A549 (cell line): ENCODE results near the gene PIGC. TPM values are rescaled to one million over a fixed set of nuclear protein-coding genes. Genes with fewer than 3 reads are reported as not detected.

Experiments
- ATAC-seq, 2 experiments: fragments of 200-7000 bp in 1 of 2; fragments of >200 bp in 1 of 2; cut with Nextera tagmentation in 1 of 2; cut with Tn5 transposase in 1 of 2; 3 replicates each; pipeline versions ENCODE4 v1.8.0 to v1.9.1; 2018 to 2020; ENCODE audit warnings: mild to moderate bottlenecking in 1 of 2, moderate library complexity in 1 of 2
- CTCF ChIA-PET: fragments of 300-600 bp; sonication (Branson Sonifier 250); formaldehyde crosslinking; extraction: SDS; loops from one replicate; lab custom pipeline; 2021; ENCODE audit warnings: antibody characterized with exemption, inconsistent platforms; lab: Yijun Ruan, JAX
- POLR2A ChIA-PET: fragments of 350-600 bp; formaldehyde crosslinking; extraction: SDS; loops from one replicate; lab custom pipeline; 2021; ENCODE audit warnings: antibody characterized with exemption, inconsistent platforms; lab: Yijun Ruan, JAX
- DNase-seq, 2 experiments: peaks; one replicate each; pipeline versions ENCODE4 v3.0.0 to v3.0.0-alpha.2; 2011 to 2016; ENCODE audit warnings: low read depth in 1 of 2, low spot score in 1 of 2
- FAIRE-seq: peaks from 2 replicates; lab custom pipeline; 2011; peaks lifted over from hg19 to GRCh38; lab: Jason Lieb, UNC
- H3K27ac ChIP-seq, 2 experiments: fragments of >200 bp; sonication (Bioruptor Twin); formaldehyde crosslinking; 3 replicates each; pipeline ENCODE4 v1.5.1; 2016 to 2017
- H3K4me1 ChIP-seq: fragments of >200 bp; sonication (Bioruptor Twin); formaldehyde crosslinking; 3 replicates; pipeline ENCODE4 v1.6.1; 2016
- H3K4me2 ChIP-seq: fragments of >200 bp; sonication (Bioruptor Twin); formaldehyde crosslinking; 3 replicates; pipeline ENCODE4 v1.6.1; 2016
- H3K4me3 ChIP-seq: fragments of >200 bp; sonication (Bioruptor Twin); formaldehyde crosslinking; 3 replicates; pipeline ENCODE4 v1.5.1; 2016
- H3K9me3 ChIP-seq: fragments of >200 bp; sonication (Bioruptor Twin); formaldehyde crosslinking; 3 replicates; pipeline ENCODE4 v1.6.1; 2016
- CEBPB ChIP-seq, 2 experiments: fragments of >200 bp in 1 of 2; sonication (Bioruptor Twin) in 1 of 2; formaldehyde crosslinking in 1 of 2; IDR thresholded peaks; 2 replicates each; pipeline ENCODE4 v1.6.1; 2012 to 2016
- CHD2 ChIP-seq: fragments of 150-350 bp; IDR thresholded peaks from 2 replicates; pipeline ENCODE4 v1.6.1; 2014; ENCODE audit warnings: low read length; ENCODE audit not compliant: partially characterized antibody
- CHD4 ChIP-seq: fragments of 200-600 bp; sonication (generic); IDR thresholded peaks from 2 replicates; pipeline ENCODE4 v1.6.1; 2016; ENCODE audit warnings: antibody characterized with exemption, mild to moderate bottlenecking, borderline replicate concordance
- EHF ChIP-seq: fragments of 250-450 bp; sonication (Bioruptor Pico); IDR thresholded peaks from 2 replicates; pipeline ENCODE4 v1.5.0; 2020; ENCODE audit warnings: mild to moderate bottlenecking
- EHMT2 ChIP-seq: fragments of 200-600 bp; sonication (generic); IDR thresholded peaks from 2 replicates; pipeline ENCODE4 v1.6.1; 2016; ENCODE audit warnings: antibody characterized with exemption, low read depth, mild to moderate bottlenecking, moderate library complexity
- EP300 ChIP-seq, 2 experiments: fragments of >200 bp; sonication (Bioruptor Twin); formaldehyde crosslinking; IDR thresholded peaks; 2 replicates in 1 of 2; 3 replicates in 1 of 2; pipeline ENCODE4 v1.6.1; 2016 to 2017
- HDAC2 ChIP-seq: fragments of 200-600 bp; sonication (generic); IDR thresholded peaks from 2 replicates; pipeline ENCODE4 v1.6.1; 2016
- HOXB13 ChIP-seq: fragments of 250-450 bp; sonication (Bioruptor Pico); IDR thresholded peaks from 2 replicates; pipeline ENCODE4 v1.5.0; 2020; ENCODE audit warnings: low read depth, mild to moderate bottlenecking, moderate library complexity
- HOXB5 ChIP-seq: fragments of 250-450 bp; sonication (Bioruptor Pico); IDR thresholded peaks from 2 replicates; pipeline ENCODE4 v1.5.0; 2020; ENCODE audit warnings: mild to moderate bottlenecking, moderate library complexity
- JUNB ChIP-seq: fragments of >200 bp; sonication (Bioruptor Twin); formaldehyde crosslinking; IDR thresholded peaks from 2 replicates; pipeline ENCODE4 v1.6.1; 2016
- NPAS2 ChIP-seq: fragments of 250-450 bp; sonication (Bioruptor Pico); IDR thresholded peaks from 2 replicates; pipeline ENCODE4 v1.8.0; 2022; ENCODE audit warnings: mild to moderate bottlenecking, moderate library complexity, borderline replicate concordance
- NR3C1 ChIP-seq: fragments of >200 bp; sonication (Bioruptor Twin); formaldehyde crosslinking; IDR thresholded peaks from 3 replicates; pipeline ENCODE4 v1.6.1; 2017
- PBX3 ChIP-seq: IDR thresholded peaks from 2 replicates; pipeline ENCODE4 v1.6.1; 2012
- PHF8 ChIP-seq: fragments of 200-600 bp; sonication (generic); IDR thresholded peaks from 2 replicates; pipeline ENCODE4 v1.6.1; 2016; ENCODE audit warnings: low read depth, mild to moderate bottlenecking, antibody characterized with exemption, moderate library complexity, borderline replicate concordance
- POLR2A ChIP-seq: IDR thresholded peaks from 2 replicates; pipeline ENCODE4 v1.6.1; 2012; ENCODE audit warnings: mild to moderate bottlenecking, low read length
- RARB ChIP-seq: fragments of 250-450 bp; sonication (Bioruptor Pico); IDR thresholded peaks from 2 replicates; pipeline ENCODE4 v1.8.0; 2021; ENCODE audit warnings: mild to moderate bottlenecking, moderate library complexity
- RFX5 ChIP-seq: fragments of 450-650 bp; IDR thresholded peaks from 2 replicates; pipeline ENCODE4 v1.7.1; 2014; ENCODE audit warnings: antibody characterized with exemption, mild to moderate bottlenecking, moderate library complexity
- SMC3 ChIP-seq: fragments of >200 bp; sonication (Bioruptor Twin); formaldehyde crosslinking; IDR thresholded peaks from 3 replicates; pipeline ENCODE4 v1.6.1; 2018; ENCODE audit warnings: inconsistent platforms
- SREBF2 ChIP-seq: fragments of 450-650 bp; IDR thresholded peaks from 2 replicates; pipeline ENCODE4 v1.6.1; 2014; ENCODE audit warnings: mild to moderate bottlenecking, moderate library complexity
- ZFP36 ChIP-seq: fragments of 450-650 bp; IDR thresholded peaks from 2 replicates; pipeline ENCODE4 v1.6.1; 2014; ENCODE audit warnings: borderline replicate concordance; ENCODE audit not compliant: partially characterized antibody
- WGBS: methylation state at CpG from one replicate; pipeline ENCODE4 v1.1.6; 2017; ENCODE audit errors: missing lambda C conversion rate; 5-methylcytosine and 5-hydroxymethylcytosine counted together
- polyA plus RNA-seq, 4 experiments: library from polyadenylated mRNA; depleted of rRNA in 3 of 4; stranded (reverse); fragments of >200 nt; fragmentation: RNase III in 1 of 4; extraction: RNeasy Plus Mini Kit Qiagen cat#74134 plus additional on column Dnase treatment in 1 of 4; gene quantifications; 2 replicates in 3 of 4; 3 replicates in 1 of 4; pipeline ENCODE4 v1.2.3, GENCODE V29; 2011 to 2017
- TF ChIP-seq, protein P1 (sequence below): IDR thresholded peaks from 2 replicates; pipeline ENCODE4 v1.6.1; 2012
- TF ChIP-seq, protein P2 (sequence below): fragments of 450-650 bp; IDR thresholded peaks from 2 replicates; pipeline ENCODE4 v1.6.1; 2014; ENCODE audit warnings: antibody characterized with exemption

The PIGC gene
- polyA plus RNA-seq, 2 of the 4 experiments (the other 2 are of a cell fraction): 30.7 to 50.0 TPM

DNA sequence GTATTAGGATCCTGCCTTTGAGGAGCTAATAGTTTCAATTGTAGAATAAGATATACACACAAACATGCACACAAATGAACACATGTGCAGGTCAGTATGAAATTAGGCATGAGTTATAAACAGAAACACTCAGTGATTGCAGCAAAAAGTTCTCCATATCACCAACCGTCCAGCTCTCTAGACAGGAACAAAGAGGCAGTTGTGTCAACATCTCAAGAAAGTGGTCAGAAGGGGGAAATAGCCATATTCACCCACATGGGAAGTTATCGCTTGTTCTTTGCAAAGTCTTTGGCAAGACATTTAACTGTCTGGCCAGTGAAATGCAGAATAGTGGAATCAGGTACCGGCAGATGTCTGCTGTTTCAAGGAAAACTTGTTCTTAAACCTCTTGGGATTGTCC, 29.4 kb upstream of the PIGC start:
- H3K4me3 ChIP-seq: no peak overlapping the region
- 86% methylated on average over 3 of the region's 3 CpGs for WGBS
- no peak for DNase-seq
- FAIRE-seq: no peak
- H3K4me1 ChIP-seq: peaks cover 31% of the 10 kb centered on the region
- no peak overlapping the region for H3K4me2 ChIP-seq
- H3K9me3 ChIP-seq: no peaks in the 10 kb centered on the region
- ATAC-seq: no peak
- no peak overlapping the region for H3K27ac ChIP-seq
- TF ChIP-seq SMC3 (no peak), JUNB (no peak)
- TF ChIP-seq, all 56 proteins: peak for 0
- CTCF ChIA-PET: no interaction called here
- POLR2A ChIA-PET: no interaction called here

DNA sequence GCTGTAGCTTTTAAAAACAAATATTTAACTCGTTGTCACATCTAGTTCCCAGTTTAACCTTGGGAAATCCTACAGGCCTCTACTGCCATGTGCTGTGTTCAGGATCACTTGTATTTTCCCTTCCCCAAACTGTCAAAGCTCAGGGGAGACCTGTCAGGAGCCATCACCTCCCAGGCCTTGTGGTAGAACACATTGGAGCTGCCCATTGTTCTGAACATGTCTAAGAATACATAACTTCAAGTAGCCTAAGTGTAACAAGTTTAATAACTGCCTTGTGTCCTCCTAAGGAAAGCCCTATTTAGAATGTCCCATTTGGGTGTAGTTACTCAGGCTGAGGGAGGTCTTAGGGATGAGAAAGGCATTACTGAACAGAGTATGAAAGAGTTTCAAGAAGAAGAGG, 28.6 kb upstream of the PIGC start:
- Histone ChIP-seq H3K27ac (no peak overlapping the region), H3K4me3 (no peak overlapping the region), H3K4me2 (no peak overlapping the region), H3K4me1 (peaks cover 40% of the 10 kb centered on the region), H3K9me3 (no peaks in the 10 kb centered on the region)
- ChIA-PET CTCF (interaction anchor here (1.4 kb wide), 1 partner anchor 23 kb away, joined by 5 read pairs; no protein-coding TSS in a partner anchor), POLR2A (no interaction called here)
- no peak for TF ChIP-seq SREBF2
- TF ChIP-seq JUNB: no peak
- TF ChIP-seq, protein P1, sequence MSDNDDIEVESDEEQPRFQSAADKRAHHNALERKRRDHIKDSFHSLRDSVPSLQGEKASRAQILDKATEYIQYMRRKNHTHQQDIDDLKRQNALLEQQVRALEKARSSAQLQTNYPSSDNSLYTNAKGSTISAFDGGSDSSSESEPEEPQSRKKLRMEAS: no peak
- TF ChIP-seq HDAC2: no peak
- no peak for TF ChIP-seq EHF (CRISPR knock-in tag)
- TF ChIP-seq NPAS2 (CRISPR knock-in tag): no peak
- TF ChIP-seq PHF8: no peak
- TF ChIP-seq EP300 (IDR thresholded peaks at IDR 0.05): no peak
- WGBS: 62% methylated on average over 1 of the region's 1 CpG
- no peak for DNase-seq
- ATAC-seq: no peak
- no peak for FAIRE-seq

DNA sequence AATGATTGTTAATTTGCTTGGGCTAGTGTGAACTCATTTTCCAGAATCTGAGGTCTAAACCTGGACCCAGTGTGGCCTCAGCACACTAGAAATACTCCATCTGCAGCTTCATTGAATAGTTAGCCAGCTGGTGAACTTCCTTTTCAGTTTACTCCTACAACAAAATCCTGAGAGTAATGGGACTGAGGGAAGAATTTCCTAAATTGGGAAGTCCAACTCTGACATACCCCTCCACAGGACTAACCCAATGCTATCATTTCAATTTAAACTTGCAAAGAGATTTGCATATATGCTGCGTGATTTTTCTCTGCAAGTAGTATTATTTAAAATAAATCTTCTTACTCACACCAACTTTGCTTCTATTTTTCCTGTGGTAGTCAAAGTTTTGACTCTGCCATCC, 27.8 kb upstream of the PIGC start:
- 93% methylated on average over 1 of the region's 1 CpG for WGBS
- DNase-seq: no peak
- Histone ChIP-seq H3K27ac (no peak overlapping the region), H3K4me2 (no peak overlapping the region), H3K9me3 (no peaks in the 10 kb centered on the region), H3K4me1 (peaks cover 47% of the 10 kb centered on the region), H3K4me3 (no peak overlapping the region)
- POLR2A ChIA-PET: no interaction called here
- CTCF ChIA-PET: interaction anchor here (1.4 kb wide), 1 partner anchor 22 kb away, joined by 5 read pairs; no protein-coding TSS in a partner anchor
- no peak for TF ChIP-seq EHMT2
- TF ChIP-seq POLR2A: no peak
- no peak for TF ChIP-seq NR3C1
- TF ChIP-seq CHD4: no peak
- no peak for TF ChIP-seq CHD2
- no peak for TF ChIP-seq PHF8
- TF ChIP-seq, protein P2, sequence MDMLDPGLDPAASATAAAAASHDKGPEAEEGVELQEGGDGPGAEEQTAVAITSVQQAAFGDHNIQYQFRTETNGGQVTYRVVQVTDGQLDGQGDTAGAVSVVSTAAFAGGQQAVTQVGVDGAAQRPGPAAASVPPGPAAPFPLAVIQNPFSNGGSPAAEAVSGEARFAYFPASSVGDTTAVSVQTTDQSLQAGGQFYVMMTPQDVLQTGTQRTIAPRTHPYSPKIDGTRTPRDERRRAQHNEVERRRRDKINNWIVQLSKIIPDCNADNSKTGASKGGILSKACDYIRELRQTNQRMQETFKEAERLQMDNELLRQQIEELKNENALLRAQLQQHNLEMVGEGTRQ: no peak
- no peak for TF ChIP-seq EHF (CRISPR knock-in tag)
- TF ChIP-seq RFX5: no peak
- no peak for TF ChIP-seq EP300 (IDR thresholded peaks at IDR 0.05)
- TF ChIP-seq, protein P1: no peak
- TF ChIP-seq ZFP36: no peak
- ATAC-seq: no peak
- no peak for FAIRE-seq

GRCh38 chr1:172470149-172470548, 26.3 kb upstream of the PIGC start:
- ATAC-seq: no peak
- POLR2A ChIA-PET: no interaction called here
- CTCF ChIA-PET: interaction anchor here (0.8 to 2.7 kb wide), 2 partner anchors 10 to 20 kb away, joined by 3 to 10 read pairs; no protein-coding TSS in a partner anchor
- DNase-seq: peak in 1 of 2 experiments; percentile 27
- peaks cover 41% of the 10 kb centered on the region for H3K4me1 ChIP-seq
- H3K27ac ChIP-seq: 0 out of 6 replicates have a peak overlapping the region, but pooled peaks of 1 of the 2 experiments have one; percentile 32
- no peaks in the 10 kb centered on the region for H3K9me3 ChIP-seq
- WGBS: 39% methylated on average over 2 of the region's 2 CpGs
- H3K4me3 ChIP-seq: no peak overlapping the region
- TF ChIP-seq HOXB5 (CRISPR knock-in tag) (no peak), RARB (CRISPR knock-in tag) (no peak), CEBPB (IDR thresholded peaks at IDR 0.05) (no peak), PBX3 (no peak), NPAS2 (CRISPR knock-in tag) (no peak), HOXB13 (no peak)
- TF ChIP-seq, protein P1: no peak
- peak overlapping the region; percentile 20; the same call in 2 of the 3 replicates for H3K4me2 ChIP-seq
- no peak for FAIRE-seq
